NCI-H1694 treated with DMSO at 0.1 percent for 48 hours (cell line): ENCODE measurements around the gene NEDD4.

Experiments
- DNase-seq: peaks from one replicate; lab custom pipeline; 2025; lab: John Stamatoyannopoulos, UW

Gene NEDD4

GRCh38 chr15:55780292-55780691 is 213.1 kb downstream of the NEDD4 start:
- DNase-seq, result no peak

- DNase-seq, result no peak
Observed at GRCh38 chr15:55778932-55779331, 214.5 kb downstream of the NEDD4 start.
